ENCODE results near the gene ACTRT3. TPM values are rescaled to one million over a fixed set of nuclear protein-coding genes. Genes with fewer than 3 reads are reported as not detected.
A peak's percentile ranks its signal among the peaks of the same experiment; 100 is the strongest.
"Not testable (repeated sequence)": the region's sequence is repeated elsewhere in the genome, so short reads cannot be mapped to it uniquely, and the experiment has no call there.

ACTRT3 gene
- total RNA-seq, 2 donors from 2014 or later = not detected

DNA sequence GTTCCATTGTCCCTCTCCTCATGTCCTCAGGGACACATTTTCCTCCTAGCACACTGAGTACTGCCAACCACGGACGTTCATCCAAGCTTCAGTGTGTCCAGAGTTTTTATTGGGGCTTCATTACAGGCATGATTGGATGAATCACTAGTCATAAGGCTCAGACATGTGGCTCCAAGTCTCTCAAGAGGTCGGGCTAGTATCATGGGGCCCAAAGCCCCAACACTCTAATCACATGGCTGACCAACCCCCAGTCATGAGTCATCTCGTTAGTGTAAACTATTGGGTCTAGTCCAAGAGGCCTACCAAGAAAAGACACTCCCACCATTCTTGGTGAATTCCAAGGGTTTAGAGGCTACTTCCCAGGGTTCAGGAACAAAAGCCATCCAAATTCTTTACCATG is 8.9 kb downstream of the ACTRT3 start:
- H3K27ac Mint-ChIP-seq = no peak overlapping the region
- no peak for ATAC-seq
- H3K4me1 Mint-ChIP-seq = peaks cover 15% of the 10 kb centered on the region
- no peaks in the 10 kb centered on the region for H3K36me3 Mint-ChIP-seq (ENCODE audit: low read depth)
- no peak for DNase-seq
- H3K9me3 ChIP-seq (ENCODE audit: control insufficient read depth, low read length, poor library complexity, severe bottlenecking) = no peaks in the 10 kb centered on the region
- H3K4me3 Mint-ChIP-seq = no peak overlapping the region
- H3K27me3 Mint-ChIP-seq = no peaks in the 10 kb centered on the region

DNA sequence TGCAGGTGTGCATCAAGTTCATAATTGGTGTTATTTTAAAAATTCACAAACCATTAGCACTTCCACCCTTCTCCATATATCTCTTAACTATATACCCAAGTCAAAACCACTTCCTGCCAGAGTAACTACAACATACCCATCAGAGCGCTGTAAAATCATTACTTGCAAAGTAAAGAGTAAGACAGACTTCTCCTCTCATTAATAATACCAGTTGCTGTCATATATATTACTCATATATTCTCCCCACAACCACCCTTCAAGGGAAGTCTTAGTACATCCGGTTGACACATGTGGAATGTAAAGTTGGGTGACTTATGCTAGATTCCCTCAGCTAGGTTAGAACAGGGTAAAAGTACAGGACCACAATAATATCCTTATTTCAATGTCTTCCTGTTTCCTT is 10.1 kb downstream of the ACTRT3 start:
- no peak for DNase-seq

DNA sequence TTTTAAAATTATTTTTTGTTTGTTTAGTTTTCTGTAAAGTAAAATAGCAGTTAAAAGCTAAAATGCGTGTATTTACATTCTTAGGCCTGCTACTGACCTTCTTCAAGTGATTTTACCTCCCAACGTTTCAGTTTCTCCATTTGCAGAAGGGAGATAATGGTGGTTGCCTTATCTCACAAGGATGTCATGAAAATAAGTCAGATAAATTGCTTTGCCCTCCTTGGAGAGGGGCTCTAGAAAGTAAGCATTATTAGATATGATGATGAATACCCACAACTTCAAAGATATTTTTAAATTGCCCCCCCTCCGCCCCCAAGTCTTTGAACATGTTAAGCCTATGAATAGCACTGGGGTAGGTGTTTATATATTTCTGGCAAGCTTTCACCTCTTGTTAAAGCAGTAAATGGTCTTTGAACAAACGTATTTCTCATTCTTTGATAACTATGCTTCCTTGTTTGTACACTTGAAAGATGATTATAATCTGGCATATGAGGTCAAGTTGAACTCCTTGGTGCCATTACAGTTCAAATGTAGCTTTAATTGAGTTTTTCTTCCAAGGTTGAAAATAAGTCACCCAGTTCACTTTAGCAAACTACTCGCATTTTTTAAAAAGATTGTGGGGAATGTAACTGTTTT is 10.9 kb downstream of the ACTRT3 start:
- H3K27me3 Mint-ChIP-seq = peaks cover 5% of the 10 kb centered on the region
- no peaks in the 10 kb centered on the region for H3K36me3 Mint-ChIP-seq (ENCODE audit: low read depth)
- peaks cover 9% of the 10 kb centered on the region for H3K4me1 Mint-ChIP-seq
- no peak overlapping the region for H3K4me3 Mint-ChIP-seq
- ATAC-seq = no peak
- DNase-seq = no peak
- peak overlapping the region; percentile 70 for H3K27ac Mint-ChIP-seq
- H3K9me3 ChIP-seq (ENCODE audit: control insufficient read depth, low read length, poor library complexity, severe bottlenecking) = no peaks in the 10 kb centered on the region

More for the DNA sequence above, 10.1 kb downstream of the ACTRT3 start:
- H3K27ac Mint-ChIP-seq = peak overlapping the region; percentile 70
- peaks cover 13% of the 10 kb centered on the region for H3K4me1 Mint-ChIP-seq
- ATAC-seq = peak; percentile 45
- peaks cover 5% of the 10 kb centered on the region for H3K27me3 Mint-ChIP-seq
- H3K4me3 Mint-ChIP-seq = peak overlapping the region; percentile 1
- no peaks in the 10 kb centered on the region for H3K9me3 ChIP-seq (ENCODE audit: control insufficient read depth, low read length, poor library complexity, severe bottlenecking)
- no peaks in the 10 kb centered on the region for H3K36me3 Mint-ChIP-seq (ENCODE audit: low read depth)

DNA sequence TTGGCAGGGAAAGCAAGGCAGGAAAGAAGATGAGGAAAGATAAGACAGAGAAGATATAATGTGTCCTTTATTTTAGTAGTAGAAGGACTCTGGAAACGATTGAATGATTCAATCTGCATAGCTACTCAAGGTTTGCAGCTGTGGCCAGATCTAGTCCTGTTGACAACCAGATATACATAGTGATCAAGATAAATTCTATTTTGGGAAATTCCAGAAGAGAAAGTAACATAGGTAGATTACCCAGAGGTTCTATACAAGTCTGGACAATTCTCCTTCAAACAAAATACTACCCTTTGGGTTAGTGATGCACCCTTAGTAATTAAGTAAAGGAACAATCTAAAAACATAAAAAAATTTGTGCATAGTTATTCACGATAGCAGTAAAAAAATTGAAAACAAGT is 13.9 kb downstream of the ACTRT3 start:
- H3K9me3 ChIP-seq (ENCODE audit: control insufficient read depth, low read length, poor library complexity, severe bottlenecking) = no peaks in the 10 kb centered on the region
- no peak for ATAC-seq
- no peak overlapping the region for H3K27ac Mint-ChIP-seq
- no peaks in the 10 kb centered on the region for H3K36me3 Mint-ChIP-seq (ENCODE audit: low read depth)
- DNase-seq = no peak
- no peak overlapping the region for H3K4me3 Mint-ChIP-seq
- peaks cover 20% of the 10 kb centered on the region for H3K27me3 Mint-ChIP-seq
- peaks cover 6% of the 10 kb centered on the region for H3K4me1 Mint-ChIP-seq

DNA sequence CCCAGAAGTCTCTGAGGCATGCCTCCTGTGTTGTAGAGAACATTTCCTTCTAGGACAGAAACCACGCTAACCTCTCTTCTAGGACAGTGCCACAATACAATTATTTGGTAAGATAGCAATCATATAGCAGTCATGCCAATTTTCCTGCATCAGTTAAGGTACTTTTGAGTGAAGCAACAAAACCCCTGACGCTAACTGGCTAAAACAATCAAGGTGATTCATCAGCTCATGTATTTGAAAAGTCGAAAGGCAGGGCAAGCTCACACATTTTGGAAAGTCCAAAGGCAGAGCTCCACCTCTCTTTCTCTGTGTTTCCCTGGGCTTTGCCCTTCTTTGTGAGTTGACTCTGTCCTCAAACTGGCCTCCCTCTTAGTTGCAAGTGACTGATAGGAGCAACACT is 14.7 kb downstream of the ACTRT3 start:
- Mint-ChIP-seq H3K36me3 (ENCODE audit: low read depth) (no peaks in the 10 kb centered on the region), H3K27me3 (peaks cover 26% of the 10 kb centered on the region), H3K4me3 (no peak overlapping the region), H3K4me1 (peaks cover 6% of the 10 kb centered on the region), H3K27ac (no peak overlapping the region)
- ATAC-seq (no peak), DNase-seq (no peak)
- no peaks in the 10 kb centered on the region for H3K9me3 ChIP-seq (ENCODE audit: control insufficient read depth, low read length, poor library complexity, severe bottlenecking)

DNA sequence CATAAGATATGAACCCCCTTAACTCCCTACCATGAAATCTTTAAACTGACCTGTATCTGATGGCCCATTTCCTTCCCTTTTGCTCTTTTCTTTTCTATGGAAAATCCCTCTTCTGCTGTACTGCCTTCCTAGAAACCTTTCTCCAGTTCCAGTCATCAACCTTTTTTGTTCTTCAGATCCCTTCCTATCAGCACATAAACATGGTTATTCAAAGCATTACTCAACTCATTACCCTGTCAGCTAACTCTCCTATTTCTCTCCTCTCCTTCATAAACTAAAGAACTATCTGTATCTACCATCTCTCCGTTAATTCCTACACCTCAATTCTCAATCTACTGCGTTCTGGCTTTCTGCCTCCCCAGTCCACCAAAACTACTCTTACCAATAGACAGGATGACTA is 17.5 kb downstream of the ACTRT3 start:
- Mint-ChIP-seq H3K27me3 (peaks cover 52% of the 10 kb centered on the region), H3K4me3 (no peak overlapping the region), H3K36me3 (ENCODE audit: low read depth) (peaks cover 4% of the 10 kb centered on the region), H3K27ac (no peak overlapping the region), H3K4me1 (no peaks in the 10 kb centered on the region)
- no peaks in the 10 kb centered on the region for H3K9me3 ChIP-seq (ENCODE audit: control insufficient read depth, low read length, poor library complexity, severe bottlenecking)
- no peak for DNase-seq
- no peak for ATAC-seq

DNA sequence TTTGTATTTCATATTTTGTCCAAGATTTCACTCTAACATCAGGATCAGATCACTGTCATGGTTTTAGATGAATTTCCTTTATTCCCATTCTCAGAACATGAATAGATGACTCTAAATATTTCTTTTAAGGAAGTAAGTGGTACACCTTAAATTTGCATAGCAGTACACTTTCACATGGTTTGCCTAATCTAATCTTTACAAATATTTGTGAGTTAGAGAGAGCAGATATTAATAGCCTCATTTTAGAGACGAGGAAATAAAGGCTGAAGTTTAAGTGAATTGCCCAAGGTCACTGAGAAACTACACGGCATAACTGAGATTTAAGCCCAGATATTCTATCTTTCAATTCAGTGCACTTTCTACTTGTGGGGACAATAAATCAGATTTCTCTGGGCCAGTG is 18.7 kb downstream of the ACTRT3 start:
- Mint-ChIP-seq H3K4me3 (no peak overlapping the region), H3K36me3 (ENCODE audit: low read depth) (peaks cover 7% of the 10 kb centered on the region), H3K27me3 (peaks cover 63% of the 10 kb centered on the region), H3K27ac (no peak overlapping the region), H3K4me1 (no peaks in the 10 kb centered on the region)
- no peak for DNase-seq
- no peaks in the 10 kb centered on the region for H3K9me3 ChIP-seq (ENCODE audit: control insufficient read depth, low read length, poor library complexity, severe bottlenecking)
- no peak for ATAC-seq

DNA sequence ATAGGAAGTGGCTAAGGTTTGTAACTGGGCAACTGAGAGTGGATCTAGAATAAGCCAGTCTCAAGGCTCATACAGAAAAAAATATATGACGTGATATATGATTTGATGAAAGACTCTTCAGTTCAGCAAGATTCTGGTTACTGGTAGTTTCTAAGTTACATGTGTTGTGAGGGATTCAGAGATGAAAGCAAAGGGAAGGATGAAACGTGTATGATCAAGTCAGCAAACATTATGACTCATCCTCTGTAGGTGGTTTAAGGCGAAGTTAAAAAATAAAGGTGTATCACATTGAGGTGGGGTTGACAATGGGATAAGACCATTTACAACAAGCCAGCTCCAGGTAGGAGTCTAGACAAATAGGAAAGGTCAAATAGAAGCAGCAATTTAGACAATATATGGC is 20.7 kb downstream of the ACTRT3 start:
- Mint-ChIP-seq H3K27me3 (peaks cover 63% of the 10 kb centered on the region), H3K4me3 (no peak overlapping the region), H3K27ac (no peak overlapping the region), H3K4me1 (no peaks in the 10 kb centered on the region), H3K36me3 (ENCODE audit: low read depth) (peaks cover 7% of the 10 kb centered on the region)
- H3K9me3 ChIP-seq (ENCODE audit: control insufficient read depth, low read length, poor library complexity, severe bottlenecking) = no peaks in the 10 kb centered on the region
- ATAC-seq (peak; percentile 30), DNase-seq (no peak)

DNA sequence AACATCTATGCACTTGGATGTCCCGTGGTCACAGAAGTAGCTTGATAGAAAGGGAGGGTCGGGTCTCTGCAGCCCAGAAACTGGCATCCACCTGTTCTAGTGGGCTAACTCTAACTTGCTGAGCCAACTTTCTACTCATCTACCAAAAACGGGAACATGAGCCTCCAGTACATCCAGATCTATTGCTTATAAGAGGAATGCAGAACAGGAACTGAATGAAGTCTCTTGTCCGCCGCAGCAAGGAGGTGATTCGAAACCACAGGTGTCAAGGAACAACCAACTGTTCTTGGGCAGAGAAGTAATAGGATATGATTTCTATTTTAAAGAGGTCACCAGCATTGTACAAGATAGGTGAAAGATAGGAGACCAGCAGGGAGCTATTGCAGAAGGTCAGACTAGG is 22.4 kb downstream of the ACTRT3 start:
- no peak for DNase-seq
- H3K9me3 ChIP-seq (ENCODE audit: control insufficient read depth, low read length, poor library complexity, severe bottlenecking) = no peaks in the 10 kb centered on the region
- H3K27me3 Mint-ChIP-seq = peaks cover 57% of the 10 kb centered on the region
- ATAC-seq = no peak
- peaks cover 7% of the 10 kb centered on the region for H3K36me3 Mint-ChIP-seq (ENCODE audit: low read depth)
- no peak overlapping the region for H3K4me3 Mint-ChIP-seq
- no peaks in the 10 kb centered on the region for H3K4me1 Mint-ChIP-seq
- peak overlapping the region; percentile 32 for H3K27ac Mint-ChIP-seq

DNA sequence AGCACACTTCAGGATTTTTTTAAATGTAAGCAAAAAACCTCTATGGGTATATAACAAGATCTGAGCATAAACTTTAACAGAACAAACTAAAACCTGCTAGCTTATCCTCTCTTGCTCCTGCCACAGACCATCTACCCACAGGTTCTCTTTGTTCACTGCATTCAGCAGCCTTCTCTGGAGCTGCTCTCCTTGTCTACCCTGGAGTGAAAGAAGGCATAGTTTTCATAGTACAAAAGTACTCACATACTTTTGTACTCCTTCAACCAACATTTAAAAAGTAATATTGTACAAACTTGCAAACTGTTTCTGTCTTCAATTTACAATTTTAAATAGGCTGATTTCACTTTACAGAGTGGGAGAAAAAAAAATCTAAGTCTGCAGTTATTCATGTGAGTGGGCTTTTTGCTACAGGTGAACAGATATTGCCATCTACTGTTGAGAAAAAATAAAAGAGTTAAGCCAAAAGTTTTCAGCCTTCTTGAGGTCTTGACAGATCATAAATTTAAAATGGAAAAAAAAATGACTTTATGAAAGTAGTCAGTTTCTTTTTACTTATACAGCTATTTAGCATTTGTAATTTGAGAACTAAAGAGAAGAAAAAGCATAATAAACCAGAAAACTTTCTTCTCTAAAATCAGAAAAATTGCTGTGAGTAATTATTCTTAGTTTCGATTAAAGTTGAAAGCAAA is 24.9 kb downstream of the ACTRT3 start:
- no peak overlapping the region for H3K27ac Mint-ChIP-seq
- peaks cover 7% of the 10 kb centered on the region for H3K36me3 Mint-ChIP-seq (ENCODE audit: low read depth)
- no peaks in the 10 kb centered on the region for H3K4me1 Mint-ChIP-seq
- H3K4me3 Mint-ChIP-seq = no peak overlapping the region
- ATAC-seq (no peak), DNase-seq (no peak)
- peaks cover 46% of the 10 kb centered on the region for H3K27me3 Mint-ChIP-seq
- H3K9me3 ChIP-seq (ENCODE audit: control insufficient read depth, low read length, poor library complexity, severe bottlenecking) = no peaks in the 10 kb centered on the region

DNA sequence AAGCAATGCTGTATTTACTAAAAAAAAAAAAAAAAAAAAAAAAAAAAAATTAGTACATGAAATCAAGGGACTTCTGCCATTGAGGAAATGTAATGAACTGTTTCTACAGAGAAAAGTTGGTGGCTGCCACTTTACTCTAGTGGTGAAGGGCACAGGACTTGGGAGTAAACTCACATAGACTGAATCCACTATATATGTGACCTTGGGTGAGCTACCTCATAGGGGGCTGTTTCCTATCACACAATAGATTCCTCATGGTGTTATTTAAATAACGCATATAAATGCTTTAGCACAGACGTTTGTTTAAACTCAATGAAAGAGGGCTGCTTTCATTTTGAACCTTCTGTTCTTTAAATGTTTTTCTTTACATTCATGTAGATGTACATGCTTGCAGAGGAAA is 30.3 kb downstream of the ACTRT3 start:
- DNase-seq (no peak), ATAC-seq (no peak)
- H3K4me3 Mint-ChIP-seq = no peak overlapping the region
- no peaks in the 10 kb centered on the region for H3K36me3 Mint-ChIP-seq (ENCODE audit: low read depth)
- H3K4me1 Mint-ChIP-seq = no peaks in the 10 kb centered on the region
- H3K9me3 ChIP-seq (ENCODE audit: control insufficient read depth, low read length, poor library complexity, severe bottlenecking) = no peaks in the 10 kb centered on the region
- H3K27me3 Mint-ChIP-seq = peaks cover 5% of the 10 kb centered on the region
- no peak overlapping the region for H3K27ac Mint-ChIP-seq

DNA sequence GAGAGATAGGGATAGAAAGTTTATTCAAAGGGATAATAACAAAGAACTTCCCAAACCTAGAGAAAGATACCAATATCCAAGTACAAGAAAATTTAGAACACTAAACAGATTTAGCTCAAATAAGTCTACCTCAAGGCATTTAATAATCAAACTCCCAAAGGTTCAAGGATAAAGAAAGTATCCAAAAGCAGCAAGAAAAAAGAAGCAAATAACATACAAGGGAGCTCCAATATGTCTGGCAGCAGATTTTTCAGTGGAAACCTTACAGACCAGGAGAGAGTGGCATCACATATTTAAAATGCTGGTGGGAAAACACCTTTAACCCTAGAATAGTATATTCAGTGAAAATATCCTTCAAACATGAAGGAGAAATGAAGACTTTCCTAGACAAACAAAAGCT is 37.5 kb downstream of the ACTRT3 start:
- not testable (repeated sequence) for H3K4me1 Mint-ChIP-seq; H3K27ac Mint-ChIP-seq; ATAC-seq; DNase-seq; H3K9me3 ChIP-seq (ENCODE audit: control insufficient read depth, low read length, poor library complexity, severe bottlenecking); H3K4me3 Mint-ChIP-seq; H3K36me3 Mint-ChIP-seq (ENCODE audit: low read depth)
- peaks cover 17% of the 10 kb centered on the region for H3K27me3 Mint-ChIP-seq

DNA sequence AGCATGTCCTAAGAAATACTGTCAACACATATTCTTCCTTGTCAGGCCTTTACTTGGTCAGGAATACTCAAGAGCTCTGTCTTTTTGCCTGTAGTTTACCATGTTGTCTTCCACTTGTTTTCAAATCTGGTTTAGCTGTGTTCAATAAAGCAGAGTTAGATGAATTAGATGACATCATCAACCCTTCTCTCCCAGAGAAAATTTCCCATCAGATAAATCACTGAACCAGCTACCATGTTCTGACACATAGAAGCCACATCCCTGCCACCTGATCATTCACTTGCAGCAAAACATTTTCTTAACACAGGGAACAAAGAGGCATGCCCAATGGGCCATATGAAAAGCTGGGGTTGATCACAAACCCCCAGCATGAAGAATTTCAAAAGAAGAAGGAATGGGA is 46.6 kb downstream of the ACTRT3 start:
- Mint-ChIP-seq H3K27ac (no peak overlapping the region), H3K36me3 (ENCODE audit: low read depth) (no peaks in the 10 kb centered on the region), H3K27me3 (peaks cover 30% of the 10 kb centered on the region), H3K4me3 (no peak overlapping the region), H3K4me1 (no peaks in the 10 kb centered on the region)
- H3K9me3 ChIP-seq (ENCODE audit: control insufficient read depth, low read length, poor library complexity, severe bottlenecking) = peaks cover 6% of the 10 kb centered on the region
- ATAC-seq (no peak), DNase-seq (no peak)

DNA sequence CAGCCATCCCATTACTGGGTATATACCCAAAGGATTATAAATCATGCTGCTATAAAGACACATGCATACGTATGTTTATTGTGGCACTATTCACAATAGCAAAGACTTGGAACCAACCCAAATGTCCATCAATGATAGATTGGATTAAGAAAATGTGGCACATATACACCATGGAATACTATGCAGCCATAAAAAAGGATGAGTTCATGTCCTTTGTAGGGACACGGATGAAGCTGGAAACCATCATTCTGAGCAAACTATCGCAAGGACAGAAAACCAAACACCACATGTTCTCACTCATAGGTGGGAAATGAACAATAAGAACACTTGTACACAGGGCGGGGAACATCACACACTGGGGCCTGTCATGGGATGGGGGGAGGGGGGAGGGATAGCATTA is 50.9 kb downstream of the ACTRT3 start:
- not testable (repeated sequence) for H3K4me3 Mint-ChIP-seq; H3K27ac Mint-ChIP-seq; H3K4me1 Mint-ChIP-seq; H3K9me3 ChIP-seq (ENCODE audit: control insufficient read depth, low read length, poor library complexity, severe bottlenecking); H3K36me3 Mint-ChIP-seq (ENCODE audit: low read depth); ATAC-seq; DNase-seq
- peaks cover 41% of the 10 kb centered on the region for H3K27me3 Mint-ChIP-seq

All from T-helper 17 cell (primary cell).